ENCODE data around the gene EVC2. TPM values are rescaled to one million over a fixed set of nuclear protein-coding genes. Genes with fewer than 3 reads are reported as not detected.

Gene EVC2
- total RNA-seq, 6 experiments from 2014 or later, result 0.24 to 0.93 (median 0.53) TPM

DNA sequence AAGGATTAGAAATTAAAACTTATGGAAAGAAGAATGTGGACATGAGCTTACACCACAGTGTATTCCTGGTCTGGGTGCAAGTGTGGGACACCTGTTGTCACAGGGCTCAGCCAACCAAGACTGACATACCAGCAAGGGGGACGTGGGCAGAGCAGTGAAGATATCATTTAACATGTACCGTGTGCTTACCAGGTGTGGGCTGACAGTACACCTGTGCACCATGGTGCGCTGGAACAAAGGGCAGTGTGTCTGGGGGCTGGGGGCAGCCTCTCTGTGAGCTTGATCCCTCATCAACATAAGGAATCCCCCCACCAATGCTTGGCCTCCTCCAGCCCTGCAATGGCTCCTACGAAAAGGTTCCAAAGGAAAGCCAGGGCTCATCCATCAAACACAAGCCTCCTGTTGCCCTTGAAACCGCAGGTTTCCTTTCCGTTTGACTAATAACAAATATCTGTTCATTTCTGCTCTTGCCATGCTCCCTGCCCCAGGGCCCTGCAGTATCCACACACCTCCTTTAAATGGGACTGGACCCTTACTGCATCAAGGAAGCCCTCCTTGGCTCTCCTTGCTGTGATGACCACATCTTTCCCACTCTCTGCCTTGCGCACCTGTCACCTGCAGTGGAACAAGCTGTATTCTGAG is 16.7 kb downstream of the EVC2 start:
- intact Hi-C loops (cut with DNase I), result no loop called here
- Histone ChIP-seq H3K27me3 (no peaks in the 10 kb centered on the region), H3K9me3 (no peaks in the 10 kb centered on the region), H3K36me3 (no peaks in the 10 kb centered on the region), H3K4me3 (no peak overlapping the region), H3K4me1 (no peaks in the 10 kb centered on the region), H3K27ac (no peak overlapping the region)
- WGBS (ENCODE audit: insufficient coverage, low coverage, low lambda C conversion rate, missing lambda C conversion rate), result 69% methylated on average over 5 of the region's 7 CpGs
- TF ChIP-seq, protein P1, sequence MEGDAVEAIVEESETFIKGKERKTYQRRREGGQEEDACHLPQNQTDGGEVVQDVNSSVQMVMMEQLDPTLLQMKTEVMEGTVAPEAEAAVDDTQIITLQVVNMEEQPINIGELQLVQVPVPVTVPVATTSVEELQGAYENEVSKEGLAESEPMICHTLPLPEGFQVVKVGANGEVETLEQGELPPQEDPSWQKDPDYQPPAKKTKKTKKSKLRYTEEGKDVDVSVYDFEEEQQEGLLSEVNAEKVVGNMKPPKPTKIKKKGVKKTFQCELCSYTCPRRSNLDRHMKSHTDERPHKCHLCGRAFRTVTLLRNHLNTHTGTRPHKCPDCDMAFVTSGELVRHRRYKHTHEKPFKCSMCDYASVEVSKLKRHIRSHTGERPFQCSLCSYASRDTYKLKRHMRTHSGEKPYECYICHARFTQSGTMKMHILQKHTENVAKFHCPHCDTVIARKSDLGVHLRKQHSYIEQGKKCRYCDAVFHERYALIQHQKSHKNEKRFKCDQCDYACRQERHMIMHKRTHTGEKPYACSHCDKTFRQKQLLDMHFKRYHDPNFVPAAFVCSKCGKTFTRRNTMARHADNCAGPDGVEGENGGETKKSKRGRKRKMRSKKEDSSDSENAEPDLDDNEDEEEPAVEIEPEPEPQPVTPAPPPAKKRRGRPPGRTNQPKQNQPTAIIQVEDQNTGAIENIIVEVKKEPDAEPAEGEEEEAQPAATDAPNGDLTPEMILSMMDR (IDR thresholded peaks at IDR 0.05), result no peak
- TF ChIP-seq POLR2A (IDR thresholded peaks at IDR 0.05), result no peak
- ATAC-seq (no peak), DNase-seq (no peak)

DNA sequence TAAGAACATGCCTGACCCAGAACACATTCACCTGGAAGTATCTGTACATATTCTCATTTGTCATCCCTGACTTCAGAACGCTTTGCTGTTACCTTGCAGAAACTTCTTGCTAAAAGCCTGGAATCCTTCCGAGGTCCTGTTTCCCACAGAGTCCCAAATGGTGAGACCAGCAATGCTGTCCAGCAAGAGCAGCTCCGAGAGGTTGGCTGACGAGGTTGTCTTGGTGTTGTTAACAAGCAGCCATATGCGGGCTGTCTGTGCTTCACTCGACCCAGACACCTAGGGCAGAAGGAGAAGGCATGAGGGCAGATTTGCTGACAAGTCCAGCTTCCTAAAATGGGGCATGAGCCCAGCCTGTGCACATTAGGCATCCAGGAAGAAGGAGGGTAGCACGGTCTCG is 19.3 kb downstream of the EVC2 start:
- Histone ChIP-seq H3K4me3 (no peak overlapping the region), H3K27ac (no peak overlapping the region), H3K9me3 (no peaks in the 10 kb centered on the region), H3K4me1 (no peaks in the 10 kb centered on the region), H3K36me3 (no peaks in the 10 kb centered on the region), H3K27me3 (no peaks in the 10 kb centered on the region)
- 73% methylated on average over 3 of the region's 8 CpGs for WGBS (ENCODE audit: insufficient coverage, low coverage, low lambda C conversion rate, missing lambda C conversion rate)
- intact Hi-C loops (cut with DNase I), result no loop called here
- TF ChIP-seq, protein P1 (IDR thresholded peaks at IDR 0.05), result no peak
- TF ChIP-seq POLR2A (IDR thresholded peaks at IDR 0.05), result no peak
- ATAC-seq, result no peak
- DNase-seq, result no peak

DNA sequence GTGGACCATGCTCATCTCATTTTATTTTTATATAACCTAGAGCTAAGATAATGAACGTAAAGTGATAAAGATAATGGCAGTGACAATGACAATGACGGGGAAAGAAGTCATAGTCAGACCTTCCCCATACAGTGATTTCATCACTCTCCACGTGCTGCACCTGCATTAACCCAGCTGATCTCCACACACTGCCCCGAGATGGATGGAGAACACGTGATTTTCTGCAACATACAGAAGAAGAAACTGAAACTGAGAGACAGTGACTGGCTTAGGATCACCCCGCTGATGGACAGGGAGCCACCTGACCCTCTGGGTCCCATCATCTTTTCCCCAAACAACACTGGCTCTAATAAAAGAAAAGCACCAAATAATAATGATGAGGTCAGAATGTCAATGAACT is 22.0 kb downstream of the EVC2 start:
- H3K9me3 ChIP-seq, result no peaks in the 10 kb centered on the region
- WGBS (ENCODE audit: insufficient coverage, low coverage, low lambda C conversion rate, missing lambda C conversion rate), result 86% methylated on average over 6 of the region's 6 CpGs
- H3K4me1 ChIP-seq, result no peaks in the 10 kb centered on the region
- intact Hi-C loops (cut with DNase I), result no loop called here
- no peaks in the 10 kb centered on the region for H3K27me3 ChIP-seq
- DNase-seq (no peak), ATAC-seq (no peak)
- no peaks in the 10 kb centered on the region for H3K36me3 ChIP-seq
- no peak overlapping the region for H3K4me3 ChIP-seq
- H3K27ac ChIP-seq, result no peak overlapping the region
- TF ChIP-seq, protein P1 (IDR thresholded peaks at IDR 0.05), result no peak
- TF ChIP-seq POLR2A (IDR thresholded peaks at IDR 0.05), result no peak

DNA sequence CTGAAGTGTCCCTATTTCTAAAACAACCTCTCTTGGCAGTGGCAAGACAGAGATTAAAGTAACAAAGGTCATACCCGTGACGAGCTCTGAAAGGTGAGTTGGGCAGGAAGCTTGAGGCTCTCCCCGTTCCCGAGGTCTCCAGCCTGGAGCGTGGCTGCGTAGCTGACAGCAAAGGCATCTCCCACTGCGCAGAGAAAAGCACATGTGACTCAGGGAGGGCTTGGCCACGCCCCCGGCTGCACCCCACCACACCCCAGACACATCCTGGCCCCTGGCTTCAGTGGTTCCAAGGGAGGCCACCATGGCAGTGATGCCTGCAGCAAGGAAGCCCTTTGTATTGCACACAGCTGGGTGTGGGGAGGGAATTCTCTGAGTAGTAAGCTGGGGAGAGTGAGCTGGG is 23.1 kb downstream of the EVC2 start:
- ATAC-seq, result no peak
- Histone ChIP-seq H3K27me3 (no peaks in the 10 kb centered on the region), H3K9me3 (no peaks in the 10 kb centered on the region), H3K4me1 (no peaks in the 10 kb centered on the region), H3K27ac (no peak overlapping the region), H3K36me3 (no peaks in the 10 kb centered on the region), H3K4me3 (no peak overlapping the region)
- intact Hi-C loops (cut with DNase I), result no loop called here
- no peak for DNase-seq
- TF ChIP-seq, protein P1 (IDR thresholded peaks at IDR 0.05), result no peak
- no peak for TF ChIP-seq POLR2A (IDR thresholded peaks at IDR 0.05)
- WGBS (ENCODE audit: insufficient coverage, low coverage, low lambda C conversion rate, missing lambda C conversion rate), result 63% methylated on average over 2 of the region's 9 CpGs

DNA sequence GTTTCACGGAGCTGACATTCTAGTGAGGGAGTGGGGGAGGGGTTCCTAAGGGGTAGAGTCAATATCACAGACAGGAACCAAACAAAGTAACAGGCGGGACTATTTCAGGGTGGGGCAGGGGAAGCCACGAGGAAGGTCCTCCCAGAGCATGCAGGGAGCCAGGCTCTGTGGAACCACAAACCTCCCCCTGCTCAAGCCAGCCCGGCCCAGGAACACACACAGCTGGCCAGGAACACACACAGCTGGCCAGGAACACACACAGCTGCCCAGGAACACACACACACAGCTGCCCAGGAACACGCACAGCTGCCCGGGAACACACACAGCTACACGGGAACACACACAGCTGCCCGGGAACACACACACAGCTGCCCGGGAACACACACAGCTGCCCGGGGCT is 24.8 kb downstream of the EVC2 start:
- WGBS (ENCODE audit: insufficient coverage, low coverage, low lambda C conversion rate, missing lambda C conversion rate), result 40% methylated on average over 2 of the region's 10 CpGs
- no peak overlapping the region for H3K4me3 ChIP-seq
- no peaks in the 10 kb centered on the region for H3K4me1 ChIP-seq
- no peak for TF ChIP-seq POLR2A (IDR thresholded peaks at IDR 0.05)
- TF ChIP-seq, protein P1 (IDR thresholded peaks at IDR 0.05), result no peak
- H3K27ac ChIP-seq, result no peak overlapping the region
- intact Hi-C loops (cut with DNase I), result no loop called here
- ATAC-seq (no peak), DNase-seq (no peak)
- H3K36me3 ChIP-seq, result no peaks in the 10 kb centered on the region
- no peaks in the 10 kb centered on the region for H3K9me3 ChIP-seq
- no peaks in the 10 kb centered on the region for H3K27me3 ChIP-seq
